Measurements from ENCODE around the gene CTNNA1.

DNA sequence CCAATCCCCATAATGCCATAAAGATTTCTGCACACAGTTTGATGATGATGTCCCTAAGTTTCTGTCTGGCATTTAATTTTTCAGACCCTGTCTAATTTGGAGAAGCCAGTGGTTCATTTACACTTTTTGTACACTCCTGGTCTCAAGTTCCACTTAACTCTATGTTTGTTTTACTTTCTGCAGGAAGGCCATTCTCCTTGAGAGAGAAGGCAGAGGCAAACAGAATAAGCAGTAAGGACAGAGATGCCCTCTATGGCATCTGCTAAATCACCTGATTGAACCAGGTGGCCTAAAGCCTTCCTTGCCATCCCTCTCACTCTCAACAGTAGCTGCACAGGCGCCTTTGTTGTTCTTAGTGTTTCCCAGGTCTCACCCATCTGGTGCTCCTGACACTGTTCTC, 208.0 kb downstream of the CTNNA1 start:
- TF ChIP-seq, protein P1, sequence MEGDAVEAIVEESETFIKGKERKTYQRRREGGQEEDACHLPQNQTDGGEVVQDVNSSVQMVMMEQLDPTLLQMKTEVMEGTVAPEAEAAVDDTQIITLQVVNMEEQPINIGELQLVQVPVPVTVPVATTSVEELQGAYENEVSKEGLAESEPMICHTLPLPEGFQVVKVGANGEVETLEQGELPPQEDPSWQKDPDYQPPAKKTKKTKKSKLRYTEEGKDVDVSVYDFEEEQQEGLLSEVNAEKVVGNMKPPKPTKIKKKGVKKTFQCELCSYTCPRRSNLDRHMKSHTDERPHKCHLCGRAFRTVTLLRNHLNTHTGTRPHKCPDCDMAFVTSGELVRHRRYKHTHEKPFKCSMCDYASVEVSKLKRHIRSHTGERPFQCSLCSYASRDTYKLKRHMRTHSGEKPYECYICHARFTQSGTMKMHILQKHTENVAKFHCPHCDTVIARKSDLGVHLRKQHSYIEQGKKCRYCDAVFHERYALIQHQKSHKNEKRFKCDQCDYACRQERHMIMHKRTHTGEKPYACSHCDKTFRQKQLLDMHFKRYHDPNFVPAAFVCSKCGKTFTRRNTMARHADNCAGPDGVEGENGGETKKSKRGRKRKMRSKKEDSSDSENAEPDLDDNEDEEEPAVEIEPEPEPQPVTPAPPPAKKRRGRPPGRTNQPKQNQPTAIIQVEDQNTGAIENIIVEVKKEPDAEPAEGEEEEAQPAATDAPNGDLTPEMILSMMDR (IDR thresholded peaks at IDR 0.05; ENCODE audit: low read depth, low read length): no peak
- TF ChIP-seq POLR2A (IDR thresholded peaks at IDR 0.05; ENCODE audit: extremely low read depth, insufficient read length): no peak
- TF ChIP-seq, protein P2, sequence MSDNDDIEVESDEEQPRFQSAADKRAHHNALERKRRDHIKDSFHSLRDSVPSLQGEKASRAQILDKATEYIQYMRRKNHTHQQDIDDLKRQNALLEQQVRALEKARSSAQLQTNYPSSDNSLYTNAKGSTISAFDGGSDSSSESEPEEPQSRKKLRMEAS (IDR thresholded peaks at IDR 0.05; ENCODE audit: low read depth, low read length): no peak
- TF ChIP-seq MYC (IDR thresholded peaks at IDR 0.05; ENCODE audit: low read depth, low read length): no peak

Data from NB4 (cell line).